Renal cortical epithelial cell (primary cell): ENCODE data around the gene RBM26. TPM values are rescaled to one million over a fixed set of nuclear protein-coding genes. Genes with fewer than 3 reads are reported as not detected.

Experiments used
- DNase-seq: peaks from one replicate; pipeline ENCODE4 v3.0.0-alpha.2; 2011; ENCODE audit warnings: low read depth
- total RNA-seq: library from RNA; depleted of rRNA; stranded (reverse); fragments of >200 nt; gene quantifications from 2 replicates; pipeline ENCODE4 v1.2.3, GENCODE V29; 2014

The RBM26 gene
- total RNA-seq, 1 donor from 2014 or later: 33.0 TPM

DNA sequence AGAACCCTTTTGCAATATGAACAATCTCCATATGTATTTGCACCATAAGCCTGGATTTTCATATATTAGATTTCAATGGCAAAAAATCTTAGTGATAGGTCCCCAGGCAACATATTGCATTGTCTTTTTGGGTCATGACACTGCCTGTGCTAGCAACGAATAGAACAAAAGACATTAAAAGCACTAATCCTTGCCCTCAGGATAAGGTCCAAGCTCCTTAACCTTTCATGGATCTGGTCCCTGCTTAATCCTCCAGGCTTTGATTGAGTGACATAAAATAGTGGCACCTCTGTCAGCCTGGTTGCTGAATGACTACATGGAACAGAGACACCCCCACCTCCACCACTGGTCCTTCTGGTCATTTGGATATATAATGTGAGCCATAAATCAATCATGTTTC, 134.4 kb downstream of the RBM26 start:
- DNase-seq: no peak

DNA sequence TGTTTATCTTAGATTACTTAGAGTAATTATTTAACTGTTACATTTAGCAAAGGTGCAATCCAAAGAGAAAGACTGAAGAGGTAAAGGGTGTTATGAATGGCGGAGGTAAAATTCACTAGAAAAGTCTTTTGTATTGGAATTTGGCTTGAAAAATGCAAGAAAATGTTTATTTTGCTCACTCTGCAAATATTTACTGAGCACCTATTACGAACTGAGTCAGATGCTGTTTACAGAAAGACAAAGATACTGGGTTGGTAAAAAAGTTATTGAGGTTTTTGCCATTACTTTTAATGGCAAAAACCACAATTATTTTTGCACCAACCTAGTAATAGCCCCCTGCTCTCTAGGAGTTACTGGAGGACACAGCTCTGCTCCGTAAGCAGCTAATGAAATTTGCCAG, 135.2 kb downstream of the RBM26 start:
- no peak for DNase-seq

Other genes with a start within 250 kb of the RBM26 start
- gene NDFIP2, start 74.9 kb upstream of the RBM26 start, total RNA-seq: 68.7 and 128 TPM in 2 replicates